Ishikawa (cell line): ENCODE results near the gene PARVG.

Experiments
- CEBPB ChIP-seq: IDR thresholded peaks from 2 replicates; pipeline ENCODE4 v1.6.1; 2012
- CREB1 ChIP-seq: IDR thresholded peaks from 2 replicates; pipeline ENCODE4 v1.6.1; 2012; ENCODE audit warnings: low read depth
- EGR1 ChIP-seq: IDR thresholded peaks from 2 replicates; pipeline ENCODE4 v1.6.1; 2012
- EP300 ChIP-seq: IDR thresholded peaks from 2 replicates; pipeline ENCODE4 v1.6.1; 2012; ENCODE audit warnings: borderline replicate concordance
- FOXM1 ChIP-seq: IDR thresholded peaks from 2 replicates; pipeline ENCODE4 v1.6.1; 2012; ENCODE audit warnings: low read depth, borderline replicate concordance
- NFIC ChIP-seq: IDR thresholded peaks from 2 replicates; pipeline ENCODE4 v1.6.1; 2012
- RAD21 ChIP-seq: IDR thresholded peaks from 2 replicates; pipeline ENCODE4 v1.6.1; 2012; ENCODE audit warnings: low read depth
- TAF1 ChIP-seq: IDR thresholded peaks from 2 replicates; pipeline ENCODE4 v1.6.1; 2012; ENCODE audit warnings: low read depth, mild to moderate bottlenecking
- TCF12 ChIP-seq: IDR thresholded peaks from 2 replicates; pipeline ENCODE4 v1.6.1; 2012; ENCODE audit warnings: low read depth
- TEAD4 ChIP-seq: IDR thresholded peaks from 2 replicates; pipeline ENCODE4 v1.6.1; 2012
- YY1 ChIP-seq: IDR thresholded peaks from 2 replicates; pipeline ENCODE4 v1.6.1; 2012; ENCODE audit warnings: low read depth
- ZBTB7A ChIP-seq: IDR thresholded peaks from 2 replicates; pipeline ENCODE4 v1.6.1; 2012; ENCODE audit warnings: low read depth
- TF ChIP-seq, protein P1 (sequence below): IDR thresholded peaks from 2 replicates; pipeline ENCODE4 v1.6.1; 2012
- TF ChIP-seq, protein P2 (sequence below): IDR thresholded peaks from 2 replicates; pipeline ENCODE4 v1.6.1; 2012
- TF ChIP-seq, protein P3 (sequence below): IDR thresholded peaks from 2 replicates; pipeline ENCODE4 v1.6.1; 2012; ENCODE audit warnings: low read depth, mild to moderate bottlenecking

The PARVG gene

DNA sequence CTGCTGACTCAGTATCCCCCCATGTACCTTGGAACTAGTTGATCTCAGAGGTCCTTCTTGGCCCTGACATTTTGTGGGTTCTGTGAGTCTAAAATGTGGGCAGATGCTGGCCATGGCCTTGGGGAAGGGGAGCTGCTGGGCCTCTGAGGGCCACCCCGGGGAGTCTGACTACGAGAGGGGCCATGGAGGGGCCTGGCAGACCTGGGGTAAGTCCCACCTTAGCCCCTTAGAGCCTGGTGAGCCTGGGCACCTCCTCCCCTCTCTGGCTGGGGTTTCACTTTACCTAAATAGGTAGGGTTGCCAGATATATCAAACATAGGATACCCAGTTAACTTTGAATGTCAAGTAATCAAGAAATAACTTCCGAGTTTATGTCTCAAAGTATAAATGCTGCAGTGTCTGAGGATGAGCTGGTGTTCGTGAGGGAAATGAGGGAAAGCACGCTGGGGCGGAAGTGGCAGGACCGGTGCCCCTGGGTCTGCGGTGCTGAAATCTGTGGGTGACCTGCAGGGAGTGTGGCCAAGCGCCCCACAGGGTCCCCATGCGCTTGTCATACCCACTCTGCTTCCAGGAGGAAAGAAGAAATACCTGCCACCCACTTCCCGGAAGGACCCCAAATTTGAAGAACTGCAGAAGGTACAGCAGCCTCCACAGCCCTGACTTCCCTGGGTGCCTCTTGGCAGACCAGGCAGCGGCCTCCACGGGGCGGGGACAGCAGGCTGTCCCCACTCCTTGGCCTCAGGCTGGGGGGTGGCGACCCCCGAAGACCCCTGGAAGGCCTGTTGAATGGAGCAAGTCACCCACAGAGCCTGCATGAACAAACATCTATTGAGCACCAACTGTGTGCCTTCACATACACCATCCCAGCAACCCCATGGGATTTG lies 4.8 kb downstream of the PARVG start:
- TF ChIP-seq EP300 (no peak), YY1 (no peak), TAF1 (no peak), EGR1 (no peak), TEAD4 (no peak), CEBPB (no peak), FOXM1 (no peak), CREB1 (no peak), TCF12 (no peak), RAD21 (no peak), NFIC (no peak)
- TF ChIP-seq, protein P1, sequence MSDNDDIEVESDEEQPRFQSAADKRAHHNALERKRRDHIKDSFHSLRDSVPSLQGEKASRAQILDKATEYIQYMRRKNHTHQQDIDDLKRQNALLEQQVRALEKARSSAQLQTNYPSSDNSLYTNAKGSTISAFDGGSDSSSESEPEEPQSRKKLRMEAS = no peak
- TF ChIP-seq, protein P2, sequence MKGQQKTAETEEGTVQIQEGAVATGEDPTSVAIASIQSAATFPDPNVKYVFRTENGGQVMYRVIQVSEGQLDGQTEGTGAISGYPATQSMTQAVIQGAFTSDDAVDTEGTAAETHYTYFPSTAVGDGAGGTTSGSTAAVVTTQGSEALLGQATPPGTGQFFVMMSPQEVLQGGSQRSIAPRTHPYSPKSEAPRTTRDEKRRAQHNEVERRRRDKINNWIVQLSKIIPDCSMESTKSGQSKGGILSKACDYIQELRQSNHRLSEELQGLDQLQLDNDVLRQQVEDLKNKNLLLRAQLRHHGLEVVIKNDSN = no peak

DNA sequence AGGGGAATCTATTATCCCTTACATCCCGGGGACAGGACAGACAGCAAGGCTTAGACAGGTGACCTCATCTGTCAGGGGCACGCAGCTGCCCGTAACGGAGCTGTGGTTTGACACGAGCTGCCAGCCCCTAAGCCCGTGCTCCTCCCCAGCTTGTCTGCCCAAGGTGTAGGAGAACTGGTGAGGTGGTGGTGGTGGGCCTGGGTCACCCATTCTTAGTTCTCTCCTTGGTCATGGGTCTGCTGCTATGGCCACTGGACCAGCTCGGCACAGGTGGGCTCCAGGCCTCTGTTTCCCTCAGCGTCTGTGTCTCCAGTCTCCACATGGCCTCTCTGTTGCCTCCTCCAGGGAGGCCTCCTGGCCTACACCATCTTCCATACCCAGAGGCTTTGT lies 5.4 kb downstream of the PARVG start:
- TF ChIP-seq CREB1 (no peak), RAD21 (no peak), EP300 (no peak), ZBTB7A (no peak), NFIC (no peak), FOXM1 (no peak), CEBPB (no peak), TEAD4 (no peak), TCF12 (no peak), TAF1 (no peak), YY1 (no peak), EGR1 (no peak)
- TF ChIP-seq, protein P3, sequence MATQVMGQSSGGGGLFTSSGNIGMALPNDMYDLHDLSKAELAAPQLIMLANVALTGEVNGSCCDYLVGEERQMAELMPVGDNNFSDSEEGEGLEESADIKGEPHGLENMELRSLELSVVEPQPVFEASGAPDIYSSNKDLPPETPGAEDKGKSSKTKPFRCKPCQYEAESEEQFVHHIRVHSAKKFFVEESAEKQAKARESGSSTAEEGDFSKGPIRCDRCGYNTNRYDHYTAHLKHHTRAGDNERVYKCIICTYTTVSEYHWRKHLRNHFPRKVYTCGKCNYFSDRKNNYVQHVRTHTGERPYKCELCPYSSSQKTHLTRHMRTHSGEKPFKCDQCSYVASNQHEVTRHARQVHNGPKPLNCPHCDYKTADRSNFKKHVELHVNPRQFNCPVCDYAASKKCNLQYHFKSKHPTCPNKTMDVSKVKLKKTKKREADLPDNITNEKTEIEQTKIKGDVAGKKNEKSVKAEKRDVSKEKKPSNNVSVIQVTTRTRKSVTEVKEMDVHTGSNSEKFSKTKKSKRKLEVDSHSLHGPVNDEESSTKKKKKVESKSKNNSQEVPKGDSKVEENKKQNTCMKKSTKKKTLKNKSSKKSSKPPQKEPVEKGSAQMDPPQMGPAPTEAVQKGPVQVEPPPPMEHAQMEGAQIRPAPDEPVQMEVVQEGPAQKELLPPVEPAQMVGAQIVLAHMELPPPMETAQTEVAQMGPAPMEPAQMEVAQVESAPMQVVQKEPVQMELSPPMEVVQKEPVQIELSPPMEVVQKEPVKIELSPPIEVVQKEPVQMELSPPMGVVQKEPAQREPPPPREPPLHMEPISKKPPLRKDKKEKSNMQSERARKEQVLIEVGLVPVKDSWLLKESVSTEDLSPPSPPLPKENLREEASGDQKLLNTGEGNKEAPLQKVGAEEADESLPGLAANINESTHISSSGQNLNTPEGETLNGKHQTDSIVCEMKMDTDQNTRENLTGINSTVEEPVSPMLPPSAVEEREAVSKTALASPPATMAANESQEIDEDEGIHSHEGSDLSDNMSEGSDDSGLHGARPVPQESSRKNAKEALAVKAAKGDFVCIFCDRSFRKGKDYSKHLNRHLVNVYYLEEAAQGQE = no peak
- TF ChIP-seq, protein P1 = no peak

DNA sequence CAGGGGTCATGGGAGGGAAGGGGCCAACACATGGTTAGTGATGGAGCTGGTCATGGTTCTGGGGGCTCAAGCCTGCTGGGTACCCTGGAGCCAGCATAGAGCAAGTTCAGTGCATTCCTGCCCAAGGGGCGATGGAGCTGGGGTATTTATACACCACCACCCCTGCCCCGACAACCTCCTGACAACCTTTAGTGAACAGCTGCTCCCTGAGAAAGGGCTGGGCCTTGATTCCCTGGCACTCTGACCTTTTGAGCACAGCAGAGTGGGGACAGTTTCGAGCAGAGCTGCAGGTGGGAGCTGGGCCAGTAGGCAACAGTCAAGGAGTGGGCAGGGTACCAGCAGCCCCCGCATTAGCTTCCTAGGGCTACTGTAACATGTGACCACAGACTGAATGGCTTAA lies 6.0 kb downstream of the PARVG start:
- TF ChIP-seq, protein P1 = no peak
- TF ChIP-seq, protein P3 = no peak
- TF ChIP-seq EP300 (no peak), CEBPB (no peak)

DNA sequence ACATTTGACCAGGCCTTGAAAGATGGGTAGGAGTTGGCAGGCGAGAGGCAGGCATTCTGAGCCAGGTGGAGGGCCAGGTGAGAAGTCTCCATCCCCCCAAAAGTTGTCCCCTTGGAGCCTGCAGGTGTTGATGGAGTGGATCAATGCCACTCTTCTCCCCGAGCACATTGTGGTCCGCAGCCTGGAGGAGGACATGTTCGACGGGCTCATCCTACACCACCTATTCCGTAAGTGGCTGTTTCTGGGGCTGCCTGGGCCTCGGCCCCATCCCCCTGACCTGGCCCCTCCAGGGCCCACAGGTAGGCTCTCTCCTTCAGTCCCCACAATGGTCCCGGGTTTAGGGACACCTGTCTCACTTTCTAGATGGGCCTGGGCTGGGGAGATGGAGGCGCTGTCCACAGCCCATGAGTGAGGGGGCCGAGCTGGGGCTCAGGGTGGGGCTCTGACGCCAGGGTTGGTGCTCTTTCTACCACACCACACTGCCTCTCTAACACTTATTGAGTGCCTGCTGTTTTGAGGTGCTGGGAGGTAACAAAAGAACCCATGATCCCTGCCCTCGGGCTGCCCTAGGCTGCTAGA lies 7.0 kb downstream of the PARVG start:
- TF ChIP-seq FOXM1 = no peak
- TF ChIP-seq, protein P1 = no peak

DNA sequence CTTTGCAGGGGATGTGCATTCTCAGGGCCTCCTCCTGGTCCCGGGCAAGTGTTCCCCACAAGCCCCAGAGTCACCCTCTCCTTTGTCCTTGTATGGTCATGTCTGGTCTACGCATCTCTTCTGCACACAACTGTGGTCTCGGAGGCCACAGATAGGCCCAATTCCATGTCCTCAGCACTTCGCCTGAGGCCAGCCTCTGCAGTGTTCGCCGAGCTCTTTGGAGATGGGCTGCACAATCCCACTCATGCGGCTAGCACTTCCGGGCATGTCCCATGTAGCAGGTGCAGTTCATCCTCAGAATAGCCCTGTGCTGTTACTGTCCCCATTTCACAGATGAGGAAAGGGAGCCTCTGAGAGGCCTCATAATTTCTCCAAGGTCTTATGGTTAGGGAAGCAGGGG lies 7.6 kb downstream of the PARVG start:
- TF ChIP-seq FOXM1 (no peak), EP300 (no peak), EGR1 (no peak)

DNA sequence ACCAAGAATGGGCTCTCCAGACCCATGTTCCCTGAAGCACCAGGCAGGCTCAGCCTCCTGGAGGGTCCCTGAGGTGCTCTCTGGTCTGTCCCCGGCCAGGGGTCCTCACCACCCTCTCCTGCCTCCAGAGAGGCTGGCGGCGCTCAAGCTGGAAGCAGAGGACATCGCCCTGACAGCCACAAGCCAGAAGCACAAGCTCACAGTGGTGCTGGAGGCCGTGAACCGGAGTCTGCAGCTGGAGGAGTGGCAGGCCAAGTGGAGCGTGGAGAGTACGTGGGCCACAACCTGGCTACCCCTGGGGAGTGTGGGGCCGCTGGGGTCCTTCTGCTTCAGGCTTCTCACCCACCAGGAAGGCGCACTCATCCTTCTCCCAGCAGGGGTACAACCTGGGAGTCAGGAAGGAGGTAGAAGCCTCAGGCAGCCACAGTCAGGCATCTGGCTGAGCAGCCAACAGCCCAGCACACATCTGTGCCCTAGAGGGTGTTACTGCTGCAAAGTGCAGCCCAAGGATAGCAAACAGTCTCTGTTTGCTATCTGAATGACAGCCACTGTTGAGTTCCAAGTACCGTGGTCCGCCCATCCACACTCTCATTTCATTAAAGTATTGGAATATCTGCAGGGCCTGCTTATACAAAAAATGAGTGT lies 8.4 kb downstream of the PARVG start:
- TF ChIP-seq, protein P1 = no peak
- TF ChIP-seq TAF1 (no peak), RAD21 (no peak), YY1 (no peak), TCF12 (no peak), ZBTB7A (no peak), TEAD4 (no peak), EGR1 (no peak), CEBPB (no peak), CREB1 (no peak), FOXM1 (no peak), NFIC (no peak)
- TF ChIP-seq, protein P3 = no peak
- TF ChIP-seq, protein P2 = no peak
